Panc1 (cell line): ENCODE results near the gene NDUFB1. TPM values are rescaled to one million over a fixed set of nuclear protein-coding genes. Genes with fewer than 3 reads are reported as not detected.

Source experiments
- total RNA-seq: library from RNA; stranded (reverse); gene quantifications from one replicate; pipeline ENCODE4 v1.2.1, GENCODE V29; 2021; ENCODE audit not compliant: unreplicated experiment

The NDUFB1 gene
- total RNA-seq, 1 experiment from 2014 or later: 126 TPM

Other genes with a start within 250 kb of the NDUFB1 start
- gene FBLN5, start 174.0 kb downstream of the NDUFB1 start, total RNA-seq: 0.23 TPM
- gene TRIP11, start 81.6 kb downstream of the NDUFB1 start, total RNA-seq: 37.3 TPM
- gene ATXN3, start 15.1 kb downstream of the NDUFB1 start, total RNA-seq: 14.6 TPM
- 62.0 TPM for gene CPSF2, start 263 bp upstream of the NDUFB1 start, total RNA-seq
- gene SLC24A4, start 201.5 kb upstream of the NDUFB1 start, total RNA-seq: not detected